HEK293T (cell line): ENCODE results near the gene FAM3D.
A peak's percentile ranks its signal among the peaks of the same experiment; 100 is the strongest.

Experiments used
- ELF4 ChIP-seq: fragments of 450-650 bp; IDR thresholded peaks from 2 replicates; pipeline ENCODE4 v1.6.1; 2017; ENCODE audit warnings: antibody characterized with exemption
- FOXM1 ChIP-seq: fragments of 450-650 bp; IDR thresholded peaks from 2 replicates; pipeline ENCODE4 v1.6.1; 2017; ENCODE audit warnings: mild to moderate bottlenecking, borderline replicate concordance
- HDGF ChIP-seq: fragments of 450-650 bp; IDR thresholded peaks from 2 replicates; pipeline ENCODE4 v1.6.1; 2017; ENCODE audit warnings: antibody characterized with exemption, borderline replicate concordance
- L3MBTL2 ChIP-seq: fragments of 450-650 bp; conservative IDR thresholded peaks from 2 replicates; pipeline ENCODE4 v1.6.1; 2016; ENCODE audit warnings: mild to moderate bottlenecking
- SUZ12 ChIP-seq: fragments of 450-650 bp; IDR thresholded peaks from 2 replicates; pipeline ENCODE4 v1.6.1; 2016; ENCODE audit warnings: mild to moderate bottlenecking
- TARDBP ChIP-seq: fragments of 450-650 bp; IDR thresholded peaks from 2 replicates; pipeline ENCODE4 v1.6.1; 2016
- TF ChIP-seq, protein P1 (sequence below): fragments of 450-650 bp; IDR thresholded peaks from 2 replicates; pipeline ENCODE4 v1.6.1; 2016

DNA sequence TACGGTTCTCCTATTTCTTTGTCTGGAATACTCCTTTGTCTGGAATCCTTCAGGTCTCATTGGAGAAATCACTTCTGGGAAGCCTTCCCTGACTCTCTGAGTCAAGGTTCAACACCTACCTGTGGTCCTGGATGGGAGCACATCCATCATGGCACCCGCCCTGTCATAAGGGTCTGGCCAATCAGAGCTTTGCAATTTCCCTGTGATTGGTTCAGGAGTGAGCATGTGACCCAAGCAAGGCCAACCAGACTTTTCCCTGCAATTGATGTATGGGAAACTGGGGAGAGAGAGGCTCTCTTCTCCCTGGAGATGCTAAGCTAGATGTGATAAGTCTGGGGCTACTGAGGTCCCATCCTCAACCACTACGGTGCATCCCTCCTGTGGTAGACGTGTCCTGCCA is 8.1 kb downstream of the FAM3D start:
- TF ChIP-seq FOXM1 (no peak), ELF4 (no peak), SUZ12 (no peak), HDGF (no peak), L3MBTL2 (no peak), TARDBP (no peak)
- TF ChIP-seq, protein P1, sequence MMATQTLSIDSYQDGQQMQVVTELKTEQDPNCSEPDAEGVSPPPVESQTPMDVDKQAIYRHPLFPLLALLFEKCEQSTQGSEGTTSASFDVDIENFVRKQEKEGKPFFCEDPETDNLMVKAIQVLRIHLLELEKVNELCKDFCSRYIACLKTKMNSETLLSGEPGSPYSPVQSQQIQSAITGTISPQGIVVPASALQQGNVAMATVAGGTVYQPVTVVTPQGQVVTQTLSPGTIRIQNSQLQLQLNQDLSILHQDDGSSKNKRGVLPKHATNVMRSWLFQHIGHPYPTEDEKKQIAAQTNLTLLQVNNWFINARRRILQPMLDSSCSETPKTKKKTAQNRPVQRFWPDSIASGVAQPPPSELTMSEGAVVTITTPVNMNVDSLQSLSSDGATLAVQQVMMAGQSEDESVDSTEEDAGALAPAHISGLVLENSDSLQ, result peak; percentile 51
